HL-60 (cell line): ENCODE data around the gene NEDD4L.

Experiments used
- GABPA ChIP-seq: IDR thresholded peaks from 2 replicates; pipeline ENCODE4 v1.6.1; 2012; ENCODE audit warnings: low read depth
- POLR2AphosphoS5 ChIP-seq: IDR thresholded peaks from 2 replicates; pipeline ENCODE4 v1.6.1; 2012; ENCODE audit warnings: low read depth
- TF ChIP-seq, protein P1 (sequence below): IDR thresholded peaks from one replicate; pipeline ENCODE4 v1.5.1; 2011; ENCODE audit warnings: low read length, control low read depth, inconsistent platforms; ENCODE audit not compliant: insufficient read depth
- TF ChIP-seq, protein P2 (sequence below): IDR thresholded peaks from 2 replicates; pipeline ENCODE4 v1.6.1; 2012; ENCODE audit warnings: low read depth; ENCODE audit not compliant: insufficient replicate concordance

- TF ChIP-seq, protein P1, sequence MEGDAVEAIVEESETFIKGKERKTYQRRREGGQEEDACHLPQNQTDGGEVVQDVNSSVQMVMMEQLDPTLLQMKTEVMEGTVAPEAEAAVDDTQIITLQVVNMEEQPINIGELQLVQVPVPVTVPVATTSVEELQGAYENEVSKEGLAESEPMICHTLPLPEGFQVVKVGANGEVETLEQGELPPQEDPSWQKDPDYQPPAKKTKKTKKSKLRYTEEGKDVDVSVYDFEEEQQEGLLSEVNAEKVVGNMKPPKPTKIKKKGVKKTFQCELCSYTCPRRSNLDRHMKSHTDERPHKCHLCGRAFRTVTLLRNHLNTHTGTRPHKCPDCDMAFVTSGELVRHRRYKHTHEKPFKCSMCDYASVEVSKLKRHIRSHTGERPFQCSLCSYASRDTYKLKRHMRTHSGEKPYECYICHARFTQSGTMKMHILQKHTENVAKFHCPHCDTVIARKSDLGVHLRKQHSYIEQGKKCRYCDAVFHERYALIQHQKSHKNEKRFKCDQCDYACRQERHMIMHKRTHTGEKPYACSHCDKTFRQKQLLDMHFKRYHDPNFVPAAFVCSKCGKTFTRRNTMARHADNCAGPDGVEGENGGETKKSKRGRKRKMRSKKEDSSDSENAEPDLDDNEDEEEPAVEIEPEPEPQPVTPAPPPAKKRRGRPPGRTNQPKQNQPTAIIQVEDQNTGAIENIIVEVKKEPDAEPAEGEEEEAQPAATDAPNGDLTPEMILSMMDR: no peak
- TF ChIP-seq POLR2AphosphoS5 (no peak), GABPA (no peak)
- TF ChIP-seq, protein P2, sequence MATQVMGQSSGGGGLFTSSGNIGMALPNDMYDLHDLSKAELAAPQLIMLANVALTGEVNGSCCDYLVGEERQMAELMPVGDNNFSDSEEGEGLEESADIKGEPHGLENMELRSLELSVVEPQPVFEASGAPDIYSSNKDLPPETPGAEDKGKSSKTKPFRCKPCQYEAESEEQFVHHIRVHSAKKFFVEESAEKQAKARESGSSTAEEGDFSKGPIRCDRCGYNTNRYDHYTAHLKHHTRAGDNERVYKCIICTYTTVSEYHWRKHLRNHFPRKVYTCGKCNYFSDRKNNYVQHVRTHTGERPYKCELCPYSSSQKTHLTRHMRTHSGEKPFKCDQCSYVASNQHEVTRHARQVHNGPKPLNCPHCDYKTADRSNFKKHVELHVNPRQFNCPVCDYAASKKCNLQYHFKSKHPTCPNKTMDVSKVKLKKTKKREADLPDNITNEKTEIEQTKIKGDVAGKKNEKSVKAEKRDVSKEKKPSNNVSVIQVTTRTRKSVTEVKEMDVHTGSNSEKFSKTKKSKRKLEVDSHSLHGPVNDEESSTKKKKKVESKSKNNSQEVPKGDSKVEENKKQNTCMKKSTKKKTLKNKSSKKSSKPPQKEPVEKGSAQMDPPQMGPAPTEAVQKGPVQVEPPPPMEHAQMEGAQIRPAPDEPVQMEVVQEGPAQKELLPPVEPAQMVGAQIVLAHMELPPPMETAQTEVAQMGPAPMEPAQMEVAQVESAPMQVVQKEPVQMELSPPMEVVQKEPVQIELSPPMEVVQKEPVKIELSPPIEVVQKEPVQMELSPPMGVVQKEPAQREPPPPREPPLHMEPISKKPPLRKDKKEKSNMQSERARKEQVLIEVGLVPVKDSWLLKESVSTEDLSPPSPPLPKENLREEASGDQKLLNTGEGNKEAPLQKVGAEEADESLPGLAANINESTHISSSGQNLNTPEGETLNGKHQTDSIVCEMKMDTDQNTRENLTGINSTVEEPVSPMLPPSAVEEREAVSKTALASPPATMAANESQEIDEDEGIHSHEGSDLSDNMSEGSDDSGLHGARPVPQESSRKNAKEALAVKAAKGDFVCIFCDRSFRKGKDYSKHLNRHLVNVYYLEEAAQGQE: no peak
Measured at GRCh38 chr18:58416704-58417683, 373.0 kb downstream of the NEDD4L start.
